MM.1S (cell line): ENCODE measurements around the gene WHRN.

Experiments used
- DNase-seq: peaks from one replicate; pipeline ENCODE4 v3.0.0-alpha.2; 2015
- H2AFZ ChIP-seq: fragments of 300-600 bp; sonication (generic); 2 replicates; pipeline ENCODE4 v1.6.0; 2016; ENCODE audit warnings: antibody characterized with exemption, low read length
- H3F3A ChIP-seq: fragments of 300-600 bp; sonication (generic); 2 replicates; pipeline ENCODE4 v1.6.1; 2016; ENCODE audit warnings: mild to moderate bottlenecking, antibody characterized with exemption, low read length, moderate library complexity, mixed read lengths; ENCODE audit not compliant: insufficient read depth
- H3K27ac ChIP-seq: fragments of 300-600 bp; sonication (generic); 2 replicates; pipeline ENCODE4 v1.5.1; 2016; ENCODE audit warnings: mild to moderate bottlenecking, low read length
- H3K27me3 ChIP-seq: fragments of 300-600 bp; sonication (generic); replicated peaks from 2 replicates; pipeline ENCODE4 v1.6.0; 2016; ENCODE audit warnings: low read length; ENCODE audit not compliant: insufficient read depth
- H3K36me3 ChIP-seq: fragments of 300-600 bp; sonication (generic); replicated peaks from 2 replicates; pipeline ENCODE4 v1.6.1; 2016; ENCODE audit warnings: mild to moderate bottlenecking, low read length, mixed read lengths; ENCODE audit not compliant: insufficient read depth
- H3K4me1 ChIP-seq: fragments of 300-600 bp; sonication (generic); 2 replicates; pipeline ENCODE4 v1.6.1; 2016; ENCODE audit warnings: low read length, mixed read lengths
- H3K4me2 ChIP-seq: fragments of 300-600 bp; sonication (generic); 2 replicates; pipeline ENCODE4 v1.6.0; 2016; ENCODE audit warnings: low read depth, low read length
- H3K4me3 ChIP-seq: fragments of 300-600 bp; sonication (generic); 2 replicates; pipeline ENCODE4 v1.5.1; 2016; ENCODE audit warnings: low read length, mixed read lengths
- H3K79me2 ChIP-seq: fragments of 300-600 bp; sonication (generic); 2 replicates; pipeline ENCODE4 v1.6.1; 2016; ENCODE audit warnings: mixed run types, low read length, mixed read lengths
- H3K9ac ChIP-seq: fragments of 300-600 bp; sonication (generic); 2 replicates; pipeline ENCODE4 v1.6.1; 2016; ENCODE audit warnings: low read length, mixed read lengths
- H3K9me2 ChIP-seq: fragments of 300-600 bp; sonication (generic); replicated peaks from 2 replicates; pipeline ENCODE4 v1.6.1; 2016; ENCODE audit warnings: mild to moderate bottlenecking, low read length, mixed read lengths; ENCODE audit not compliant: insufficient read depth
- H3K9me3 ChIP-seq: fragments of 300-600 bp; sonication (generic); replicated peaks from 2 replicates; pipeline ENCODE4 v1.6.1; 2016; ENCODE audit warnings: mild to moderate bottlenecking, low read length, mixed read lengths; ENCODE audit not compliant: insufficient read depth
- H4K20me1 ChIP-seq: fragments of 300-600 bp; sonication (generic); 2 replicates; pipeline ENCODE4 v1.6.1; 2016; ENCODE audit warnings: mild to moderate bottlenecking, low read length, moderate library complexity, mixed read lengths; ENCODE audit not compliant: insufficient read depth
- CTCF ChIP-seq: fragments of 300-600 bp; sonication (generic); IDR thresholded peaks from 2 replicates; pipeline ENCODE4 v1.5.1; 2016; ENCODE audit warnings: antibody characterized with exemption, low read length, mixed read lengths
- EZH2 ChIP-seq: fragments of 300-600 bp; sonication (generic); optimal IDR thresholded peaks from 2 replicates; pipeline ENCODE3; 2017; ENCODE audit warnings: low read depth, mild to moderate bottlenecking, antibody characterized with exemption, low read length, mixed read lengths
- EZH2phosphoT487 ChIP-seq: fragments of 300-600 bp; sonication (generic); IDR thresholded peaks from 2 replicates; pipeline ENCODE4 v1.6.1; 2018; ENCODE audit warnings: antibody characterized with exemption, low read length

WHRN gene

GRCh38 chr9:114476891-114477469 is 28.3 kb downstream of the WHRN start:
- Histone ChIP-seq H3K4me3 (no peak overlapping the region), H3K4me2 (no peak overlapping the region), H4K20me1 (no peaks in the 10 kb centered on the region), H3K27me3 (no peaks in the 10 kb centered on the region), H3K4me1 (0 out of 2 replicates have a peak, but pooled peaks cover 7% of the 10 kb centered on the region), H3F3A (no peaks in the 10 kb centered on the region), H3K79me2 (peaks cover 43% of the 10 kb centered on the region), H3K27ac (no peak overlapping the region), H2AFZ (no peak overlapping the region), H3K9ac (no peak overlapping the region), H3K36me3 (no peaks in the 10 kb centered on the region), H3K9me2 (no peaks in the 10 kb centered on the region), H3K9me3 (no peaks in the 10 kb centered on the region)
- TF ChIP-seq EZH2 (no peak), CTCF (no peak), EZH2phosphoT487 (no peak)
- DNase-seq, result no peak

DNA sequence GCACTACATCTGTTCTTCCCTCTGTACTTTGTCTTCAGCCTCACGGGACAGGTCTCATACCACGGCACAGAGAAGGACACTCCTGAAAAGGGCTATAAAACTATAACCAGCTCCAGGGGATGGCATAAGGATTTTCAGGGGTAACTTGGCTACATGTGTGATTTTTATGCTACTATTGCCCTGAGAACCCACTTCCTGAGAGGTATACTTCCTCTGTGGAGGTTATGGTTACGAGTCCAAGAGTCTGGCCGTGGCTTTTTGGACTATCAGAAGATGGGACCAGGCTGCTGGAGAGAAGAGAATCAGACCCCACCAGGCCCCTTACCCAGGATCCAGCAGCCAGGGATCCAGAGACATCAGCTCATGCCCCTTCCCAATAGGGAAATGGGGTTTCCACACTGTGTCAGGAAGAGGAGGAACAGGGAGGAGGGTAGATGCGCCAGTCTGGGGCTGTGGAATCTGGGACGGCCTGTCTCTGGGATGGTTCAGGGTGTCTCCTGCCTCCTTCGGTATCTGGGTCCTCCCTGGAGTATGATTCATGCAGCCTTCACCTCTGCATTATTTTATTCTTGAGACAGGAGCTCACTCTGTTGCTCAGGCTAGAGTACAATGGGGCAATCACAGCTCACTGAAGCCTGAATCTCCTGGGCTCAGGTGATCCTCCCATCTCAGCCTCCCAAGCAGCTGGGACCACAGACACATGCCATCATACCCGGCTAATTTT is 29.7 kb downstream of the WHRN start:
- no peak for DNase-seq
- Histone ChIP-seq H3K4me2 (no peak overlapping the region), H3K9me3 (no peaks in the 10 kb centered on the region), H3K4me1 (0 out of 2 replicates have a peak, but pooled peaks cover under 1% of the 10 kb centered on the region), H3K27ac (no peak overlapping the region), H3K9ac (no peak overlapping the region), H3K9me2 (no peaks in the 10 kb centered on the region), H2AFZ (no peak overlapping the region), H3K27me3 (no peaks in the 10 kb centered on the region), H3K4me3 (no peak overlapping the region), H3K79me2 (peaks cover 29% of the 10 kb centered on the region), H3F3A (no peaks in the 10 kb centered on the region), H3K36me3 (no peaks in the 10 kb centered on the region), H4K20me1 (no peaks in the 10 kb centered on the region)
- no peak for TF ChIP-seq EZH2
- no peak for TF ChIP-seq EZH2phosphoT487
- no peak for TF ChIP-seq CTCF

DNA sequence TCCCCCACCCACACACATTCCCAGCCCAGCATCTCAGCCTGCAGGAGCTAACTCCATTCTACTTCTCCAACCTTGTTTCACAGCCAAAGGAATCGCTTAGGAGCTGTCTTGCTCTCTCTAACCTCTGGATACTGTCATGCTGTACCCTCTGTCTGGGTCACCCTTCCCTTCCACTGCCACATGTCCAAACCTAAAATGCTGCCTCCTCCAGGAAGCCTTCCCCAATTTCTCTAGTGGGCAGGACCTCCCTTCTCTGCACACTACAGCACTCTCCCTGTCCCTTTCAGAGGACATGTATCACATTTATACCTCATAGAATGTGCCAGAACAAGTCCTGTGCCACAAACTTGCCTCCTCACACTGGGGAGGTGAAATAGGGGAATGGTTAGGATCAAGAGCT is 30.8 kb downstream of the WHRN start:
- H3K4me3 ChIP-seq, result no peak overlapping the region
- H4K20me1 ChIP-seq, result no peaks in the 10 kb centered on the region
- no peak overlapping the region for H3K4me2 ChIP-seq
- peaks cover 24% of the 10 kb centered on the region for H3K79me2 ChIP-seq
- H3K36me3 ChIP-seq, result no peaks in the 10 kb centered on the region
- no peaks in the 10 kb centered on the region for H3K9me2 ChIP-seq
- H3K27ac ChIP-seq, result no peak overlapping the region
- H3K9ac ChIP-seq, result no peak overlapping the region
- no peaks in the 10 kb centered on the region for H3K27me3 ChIP-seq
- TF ChIP-seq CTCF (no peak), EZH2phosphoT487 (no peak), EZH2 (no peak)
- no peaks in the 10 kb centered on the region for H3K9me3 ChIP-seq
- DNase-seq, result no peak
- no peaks in the 10 kb centered on the region for H3F3A ChIP-seq
- H2AFZ ChIP-seq, result no peak overlapping the region
- no peaks in the 10 kb centered on the region for H3K4me1 ChIP-seq
